GM21367 (cell line): ENCODE data around the gene DENND6A.
A peak's percentile ranks its signal among the peaks of the same experiment; 100 is the strongest.
"Not testable (repeated sequence)": the region's sequence is repeated elsewhere in the genome, so short reads cannot be mapped to it uniquely, and the experiment has no call there.

Experiments
- ATAC-seq: cut with Tn5 transposase; IDR thresholded peaks from one replicate; pipeline ENCODE4 v1.9.1; 2021; ENCODE audit not compliant: unreplicated experiment

The DENND6A gene, protein sequence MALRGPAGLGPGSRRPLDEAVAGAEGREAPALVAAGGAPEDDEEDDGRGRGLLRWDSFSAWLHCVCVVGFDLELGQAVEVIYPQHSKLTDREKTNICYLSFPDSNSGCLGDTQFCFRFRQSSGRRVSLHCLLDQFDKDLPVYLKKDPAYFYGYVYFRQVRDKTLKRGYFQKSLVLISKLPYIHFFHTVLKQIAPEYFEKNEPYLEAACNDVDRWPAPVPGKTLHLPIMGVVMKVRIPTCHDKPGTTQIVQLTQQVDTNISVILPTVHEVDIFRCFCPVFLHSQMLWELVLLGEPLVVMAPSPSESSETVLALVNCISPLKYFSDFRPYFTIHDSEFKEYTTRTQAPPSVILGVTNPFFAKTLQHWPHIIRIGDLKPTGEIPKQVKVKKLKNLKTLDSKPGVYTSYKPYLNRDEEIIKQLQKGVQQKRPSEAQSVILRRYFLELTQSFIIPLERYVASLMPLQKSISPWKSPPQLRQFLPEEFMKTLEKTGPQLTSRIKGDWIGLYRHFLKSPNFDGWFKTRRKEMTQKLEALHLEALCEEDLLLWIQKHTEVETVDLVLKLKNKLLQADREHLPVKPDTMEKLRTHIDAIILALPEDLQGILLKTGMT

GRCh38 chr3:57692396-57693147 is at the start of gene DENND6A:
TSS of gene DENND6A (minus strand) at chr3:57693077. CDS start at chr3:57693018, 59 bp downstream.
- peak; percentile 71 for ATAC-seq

GRCh38 chr3:57740027-57740426 is 47.1 kb upstream of the DENND6A start:
- ATAC-seq = no peak

DNA sequence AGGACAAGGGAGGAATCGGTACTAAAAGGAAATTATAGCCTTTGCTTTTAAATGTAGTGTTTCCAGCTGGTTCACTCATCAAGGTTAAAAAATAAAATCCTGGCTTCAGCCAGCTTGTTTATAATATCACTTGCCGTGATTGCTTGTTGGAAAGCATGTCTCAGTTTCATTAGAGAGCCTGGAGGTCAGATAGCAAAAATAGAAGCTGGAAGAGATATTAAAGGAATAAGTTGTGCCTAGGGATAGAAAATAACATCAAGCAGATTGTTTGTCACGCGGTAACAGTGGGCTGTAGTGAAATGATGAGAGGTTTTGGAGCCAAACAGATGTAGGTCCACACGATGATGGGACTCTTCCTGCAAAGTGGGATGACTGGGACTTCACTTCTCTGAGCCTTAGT is 45.5 kb upstream of the DENND6A start:
- ATAC-seq = no peak

DNA sequence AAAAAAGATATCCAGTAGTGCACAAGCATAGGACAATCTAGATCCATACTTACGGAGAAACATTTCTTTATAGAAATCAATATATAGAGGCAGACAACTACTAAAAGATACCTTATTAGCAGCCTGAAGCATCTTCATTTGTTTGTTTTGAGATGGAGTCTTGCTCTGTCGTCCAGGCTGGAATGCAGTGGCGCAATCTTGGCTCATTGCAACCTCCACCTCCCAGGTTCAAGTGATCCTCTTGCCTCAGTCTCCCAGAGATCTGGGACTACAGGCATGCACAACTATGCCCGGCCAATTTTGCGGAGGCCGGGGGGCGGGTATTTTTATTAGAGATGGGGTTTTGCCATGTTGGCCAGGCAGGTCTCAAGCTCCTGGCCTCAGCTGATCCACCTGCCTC is 45.0 kb upstream of the DENND6A start:
- no peak for ATAC-seq

- ATAC-seq = no peak
These were observed 42.5 kb upstream of the DENND6A start for GRCh38 chr3:57735405-57735804.

- no peak for ATAC-seq
These were observed 40.9 kb upstream of the DENND6A start for GRCh38 chr3:57733790-57734189.

DNA sequence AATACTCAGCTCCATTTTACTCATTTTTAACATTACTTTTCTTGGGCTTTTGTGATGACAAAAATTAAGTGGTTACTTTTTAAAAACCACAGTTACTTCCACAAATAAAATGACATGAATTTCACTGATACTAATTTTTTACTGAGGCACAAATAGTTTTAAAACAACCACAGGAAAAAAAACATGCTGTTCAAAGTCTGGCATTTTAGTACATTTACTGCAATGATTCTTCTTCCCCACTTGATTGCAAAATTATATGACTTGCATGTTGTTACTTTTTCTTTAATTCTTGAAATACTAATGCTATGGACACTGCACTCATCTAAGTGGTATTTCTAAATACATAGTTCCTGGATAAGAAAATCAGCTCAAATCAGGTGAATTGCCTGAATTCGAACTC is 38.4 kb upstream of the DENND6A start:
- no peak for ATAC-seq

DNA sequence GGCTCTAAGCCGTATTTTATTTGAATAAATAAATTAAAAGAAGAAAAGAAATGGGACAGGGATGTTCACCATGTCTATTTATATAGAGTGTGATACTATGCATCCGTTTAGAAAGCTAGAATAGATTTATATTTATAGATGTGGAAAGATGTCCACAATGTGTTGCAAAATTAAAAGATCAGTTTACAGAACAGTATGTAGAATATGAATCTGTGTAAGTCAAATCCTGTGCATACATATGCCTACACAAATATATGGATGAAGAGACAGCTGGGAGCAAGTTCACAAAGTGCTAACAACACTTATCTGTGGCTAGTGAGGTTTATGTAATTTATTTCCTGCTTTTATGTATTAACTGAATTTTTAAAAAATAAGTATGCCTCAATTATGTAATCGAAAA is 37.8 kb upstream of the DENND6A start:
- ATAC-seq = no peak

- ATAC-seq = no peak
These were observed 36.6 kb upstream of the DENND6A start for GRCh38 chr3:57729334-57730045.

DNA sequence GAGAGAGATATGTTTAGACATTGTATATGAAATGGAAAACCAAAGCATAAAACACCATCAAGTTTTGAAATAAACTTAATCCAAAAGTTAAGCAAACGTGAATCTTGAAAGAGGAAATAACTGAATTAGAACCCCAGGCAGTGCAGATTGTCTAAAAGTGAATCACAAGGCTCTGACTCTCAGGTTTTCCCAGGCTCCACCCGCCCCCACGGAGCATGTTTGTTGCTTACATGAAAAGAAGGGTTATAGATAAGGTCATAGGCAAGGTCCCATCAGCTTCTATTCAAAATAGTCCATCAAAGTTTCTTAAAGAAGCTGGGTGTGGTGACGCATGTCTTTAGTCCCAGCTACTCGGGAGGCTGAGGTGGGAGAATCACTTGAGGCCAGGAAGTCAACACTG is 34.2 kb upstream of the DENND6A start:
- no peak for ATAC-seq

DNA sequence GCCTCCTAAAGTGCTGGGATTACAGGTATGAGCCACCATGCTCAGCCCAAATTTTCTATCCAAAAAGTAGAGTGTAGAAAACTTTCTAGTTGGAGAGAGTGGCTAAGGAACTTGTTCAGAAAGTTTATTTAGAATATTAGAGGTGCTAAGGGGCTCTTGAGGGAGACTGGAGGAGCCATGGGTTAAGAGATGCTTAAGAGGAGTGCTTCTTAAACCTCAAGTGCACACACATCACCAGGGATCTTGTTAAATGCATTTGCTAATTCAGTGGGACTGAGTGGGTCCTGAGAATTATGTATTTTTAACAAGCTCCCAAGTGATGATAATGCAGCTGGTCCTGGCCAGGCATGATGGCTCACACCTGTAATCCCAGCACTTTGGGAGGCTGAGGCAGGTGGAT is 33.5 kb upstream of the DENND6A start:
- ATAC-seq = no peak

- no peak for ATAC-seq
These were observed 25.2 kb upstream of the DENND6A start for GRCh38 chr3:57718118-57718517.

DNA sequence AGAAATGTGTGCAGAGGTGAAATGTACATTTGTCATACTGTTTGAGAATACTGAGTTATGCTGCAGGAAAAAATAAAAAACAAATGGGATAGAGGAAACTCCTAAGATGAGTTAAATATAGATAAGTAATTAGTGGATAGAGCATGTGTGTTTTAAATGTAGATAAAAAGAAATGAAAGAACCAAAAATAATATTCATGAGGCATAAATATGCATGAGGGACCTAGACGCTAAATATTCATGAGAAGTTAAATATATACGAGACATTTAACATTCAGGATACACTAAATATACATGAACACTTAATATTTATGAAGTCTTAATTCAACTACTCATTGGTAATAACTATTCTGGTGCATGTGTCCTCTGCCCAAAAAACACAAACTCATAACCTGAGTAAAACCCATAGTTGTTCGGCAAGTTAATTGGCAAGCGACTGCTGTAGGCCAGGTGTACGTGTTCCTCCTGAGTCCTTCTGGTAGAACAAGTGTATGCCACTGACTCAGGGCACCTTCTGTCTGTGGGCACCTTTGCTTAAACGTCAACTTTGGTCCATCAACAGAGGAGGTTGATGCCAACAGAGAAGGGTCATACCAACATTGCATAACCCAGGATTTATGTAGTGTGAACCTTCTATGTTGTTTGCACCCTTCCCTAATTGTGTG is 24.5 kb upstream of the DENND6A start:
- ATAC-seq = no peak

DNA sequence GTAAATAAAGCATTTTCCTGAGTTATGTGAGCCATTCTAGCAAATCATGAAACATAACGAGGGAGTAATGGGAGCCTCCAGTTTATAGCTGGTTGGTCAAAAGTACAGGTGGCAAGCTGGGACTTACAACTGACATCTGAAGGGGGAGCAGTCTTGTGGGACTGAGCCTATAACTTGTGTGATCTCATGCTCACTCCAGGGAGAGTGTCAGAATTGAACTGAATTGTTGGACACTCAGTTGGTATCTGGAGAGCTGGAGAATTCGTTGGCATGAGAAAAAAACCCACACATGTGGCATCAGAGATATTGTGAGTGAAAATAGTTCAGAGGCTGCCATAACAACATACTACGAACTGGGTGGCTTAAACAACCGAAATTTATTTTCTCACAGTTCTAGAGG is 22.8 kb upstream of the DENND6A start:
- ATAC-seq = no peak

DNA sequence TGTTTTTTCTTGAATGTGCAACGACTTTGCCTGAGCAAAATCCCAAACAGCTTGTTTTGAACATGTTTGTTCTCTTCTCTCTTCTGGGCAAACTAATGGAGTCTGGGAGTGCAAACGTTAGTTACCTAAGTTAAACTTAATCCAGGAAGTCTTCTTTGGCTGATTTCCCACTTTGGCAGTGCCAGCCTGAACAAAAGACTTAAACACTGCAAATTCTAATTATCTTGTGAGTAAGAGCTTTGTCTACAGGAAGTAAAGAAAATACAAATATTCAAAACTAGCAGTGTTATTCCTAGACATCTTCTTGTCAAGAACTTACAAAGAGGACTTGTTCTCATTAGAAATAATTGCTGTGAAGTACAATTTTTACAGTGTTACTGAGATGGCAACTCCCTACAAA is 16.7 kb upstream of the DENND6A start:
- ATAC-seq = no peak

DNA sequence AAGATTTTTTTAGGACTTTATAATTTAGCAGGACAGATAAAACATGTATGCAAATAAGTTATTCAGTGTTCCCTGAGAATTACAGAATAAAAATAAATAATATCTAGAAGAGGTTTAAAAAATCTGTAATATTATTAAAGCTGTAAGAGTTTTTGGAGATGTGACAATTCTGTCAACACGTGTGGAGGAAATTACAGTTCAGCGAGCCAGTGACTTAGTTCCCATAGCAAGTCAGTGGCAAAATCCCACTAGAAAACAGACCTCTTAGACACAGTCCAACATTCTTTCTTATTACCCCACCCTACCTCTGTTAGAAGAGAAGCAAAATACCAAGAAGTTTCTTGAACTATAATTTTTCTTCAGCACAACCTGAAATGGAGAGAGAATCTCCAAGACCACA is 16.2 kb upstream of the DENND6A start:
- no peak for ATAC-seq

DNA sequence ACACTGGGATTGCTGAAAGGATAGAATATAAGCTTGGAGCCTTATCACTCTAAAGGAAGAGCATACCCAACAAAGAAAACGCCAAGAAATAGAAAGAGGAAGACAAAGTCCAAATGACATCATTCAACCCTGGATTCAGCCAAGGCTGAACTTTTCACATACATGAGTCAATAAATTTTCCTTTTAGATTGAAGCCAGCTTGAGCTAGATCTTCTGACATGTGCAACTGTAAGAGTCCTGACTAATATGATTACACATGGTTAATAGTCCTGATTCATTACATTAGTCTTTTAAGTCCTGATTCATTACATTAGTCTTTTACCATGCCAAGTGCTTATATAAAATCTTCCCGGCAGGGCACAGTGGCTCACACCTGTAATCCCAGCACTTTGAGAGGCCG is 13.6 kb upstream of the DENND6A start:
- no peak for ATAC-seq

DNA sequence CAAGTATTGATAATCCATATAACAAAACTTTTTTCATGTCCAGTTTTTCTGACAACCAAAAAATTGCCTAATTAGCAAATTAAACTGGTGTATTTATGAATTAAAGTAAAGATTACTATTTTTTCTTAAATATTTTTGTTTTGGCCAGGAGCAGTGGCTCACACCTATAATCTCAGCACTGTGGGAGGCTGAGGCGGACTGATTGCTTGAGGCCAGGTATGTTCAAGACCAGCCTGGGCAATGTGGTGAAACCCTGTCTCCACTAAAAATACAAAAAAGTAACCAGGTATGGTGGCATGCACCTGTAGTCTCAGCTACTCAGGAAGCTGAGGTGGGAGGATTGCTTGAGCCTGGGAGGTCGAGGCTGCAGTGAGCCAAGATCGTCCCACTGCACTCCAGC is 12.5 kb upstream of the DENND6A start:
- ATAC-seq = not testable (repeated sequence)

DNA sequence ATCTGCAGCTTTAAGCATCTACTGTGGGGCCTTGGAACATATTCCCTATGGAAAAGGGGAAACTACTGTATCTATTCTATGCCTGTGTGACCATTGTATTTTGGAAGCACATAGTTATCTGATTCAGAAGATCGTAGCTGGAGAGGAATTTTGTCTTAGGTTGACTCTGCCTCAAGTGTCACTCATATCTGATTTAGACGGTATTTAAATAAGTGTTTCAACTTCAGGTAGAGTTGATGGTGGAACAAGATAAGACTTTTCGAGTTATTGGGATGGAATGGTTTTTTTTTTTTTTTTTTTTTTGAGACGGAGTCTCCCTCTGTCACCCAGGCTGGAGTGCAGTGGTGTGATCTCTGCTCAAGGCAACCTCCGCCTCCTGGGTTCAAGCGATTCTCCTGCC is 8.9 kb upstream of the DENND6A start:
- no peak for ATAC-seq

GRCh38 chr3:57700737-57701136 is 7.9 kb upstream of the DENND6A start:
- ATAC-seq = no peak

DNA sequence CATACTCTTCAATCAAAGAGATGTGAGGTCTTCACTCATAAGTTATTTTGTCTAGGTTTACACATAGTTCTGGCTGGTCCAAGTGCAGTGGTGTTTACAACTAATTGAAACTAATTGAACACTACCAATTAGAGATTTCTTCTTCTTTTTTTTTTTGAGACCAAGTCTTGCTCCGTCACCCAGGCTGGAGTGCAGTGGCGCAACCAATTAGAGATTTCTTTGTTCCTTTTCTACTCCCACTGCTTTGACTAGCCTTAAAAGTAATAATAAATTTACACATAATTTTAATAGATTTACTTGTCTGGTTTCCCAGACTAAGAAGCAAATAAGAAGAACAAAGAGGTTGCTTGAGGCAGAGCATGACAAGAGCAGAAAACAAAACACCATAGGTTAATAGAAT is 6.7 kb upstream of the DENND6A start:
- ATAC-seq = no peak
